A549 treated with Hydrocortisone at 1 μM for 4 hours (cell line): ENCODE measurements around the gene CD33. TPM values are rescaled to one million over a fixed set of nuclear protein-coding genes. Genes with fewer than 3 reads are reported as not detected.

ENCODE experiments used
- total RNA-seq: library from RNA; stranded (reverse); fragments of 200-300 nt; extraction: Qiagen RNA extraction; gene quantifications from 5 replicates; pipeline ENCODE4 v1.2.3, GENCODE V29; 2022

The CD33 gene
- total RNA-seq, result 0.14 to 0.22 TPM in 2 of 5 replicates, not detected in the others

GRCh38 chr19:51224898-51225393 is at the start of gene CD33:
TSS of gene CD33 (plus strand) at chr19:51225080. CDS start at chr19:51225119, 39 bp downstream.

GRCh38 chr19:51250786-51251467 is 26.0 kb downstream of the CD33 start, which contains the start of gene SIGLECL1:
TSS of gene SIGLECL1 (plus strand) at chr19:51251080. CDS start at chr19:51264073, 12,993 bp downstream.

Other genes starting within 250 kb of the CD33 start
- 0.17 TPM in 1 of 5 replicates, not detected in the others for gene KLK7, start 241.2 kb upstream of the CD33 start, total RNA-seq
- not detected in 5 replicates for gene KLK8, start 223.5 kb upstream of the CD33 start, total RNA-seq
- gene KLK10, start 205.4 kb upstream of the CD33 start, total RNA-seq, result 0.09 to 0.52 TPM (median 0.40 TPM) in 5 replicates
- 0.12 TPM in 1 of 5 replicates, not detected in the others for gene KLK11, start 198.5 kb upstream of the CD33 start, total RNA-seq
- not detected in 5 replicates for gene KLK12, start 190.1 kb upstream of the CD33 start, total RNA-seq
- 0.13 to 0.23 TPM (median 0.15 TPM) in 3 of 5 replicates, not detected in the others for gene KLK13, start 160.0 kb upstream of the CD33 start, total RNA-seq
- 0.26 to 0.44 TPM (median 0.36 TPM) in 5 replicates for gene KLK14, start 142.2 kb upstream of the CD33 start, total RNA-seq
- gene CTU1, start 116.7 kb upstream of the CD33 start, total RNA-seq, result 5.1 to 14.7 TPM (median 13.8 TPM) in 5 replicates
- gene SIGLEC9, start 100.2 kb upstream of the CD33 start, total RNA-seq, result 0.17 TPM in 1 of 5 replicates, not detected in the others
- not detected in 5 replicates for gene SIGLEC7, start 82.8 kb upstream of the CD33 start, total RNA-seq
- not detected in 5 replicates for gene SIGLECL1, start 26.0 kb downstream of the CD33 start, total RNA-seq
- gene IGLON5, start 86.6 kb downstream of the CD33 start, total RNA-seq, result 0.03 to 0.14 TPM (median 0.06 TPM) in 3 of 5 replicates, not detected in the others
- 11.6 to 16.8 TPM (median 14.1 TPM) in 5 replicates for gene VSIG10L, start 117.1 kb downstream of the CD33 start, total RNA-seq
- 230 to 256 TPM (median 244 TPM) in 5 replicates for gene ETFB, start 141.3 kb downstream of the CD33 start, total RNA-seq
- gene CLDND2, start 143.9 kb downstream of the CD33 start, total RNA-seq, result 3.7 to 13.8 TPM (median 12.5 TPM) in 5 replicates
- not detected in 5 replicates for gene NKG7, start 147.6 kb downstream of the CD33 start, total RNA-seq
- gene LIM2, start 162.9 kb downstream of the CD33 start, total RNA-seq, result not detected in 5 replicates
- gene C19orf84, start 165.5 kb downstream of the CD33 start, total RNA-seq, result not detected in 5 replicates
- gene SIGLEC10, start 192.6 kb downstream of the CD33 start, total RNA-seq, result 0.03 to 0.08 TPM (median 0.07 TPM) in 3 of 5 replicates, not detected in the others
- gene SIGLEC8, start 233.4 kb downstream of the CD33 start, total RNA-seq, result not detected in 5 replicates